ENCODE results near the gene GAD2. TPM values are rescaled to one million over a fixed set of nuclear protein-coding genes. Genes with fewer than 3 reads are reported as not detected.

Gene GAD2
- total and polyA plus RNA-seq, 9 of the 15 experiments (the other 6 are each of a cell fraction or from before 2014, with no cell fraction given), result not detected

GRCh38 chr10:26227786-26228185 is 11.2 kb downstream of the GAD2 start:
- no peak overlapping the region for H3K4me2 ChIP-seq (ENCODE audit: insufficient read depth, low read length)
- WGBS (ENCODE audit: insufficient coverage, low coverage, missing lambda C conversion rate), result 3% methylated on average over 5 of the region's 5 CpGs
- no peaks in the 10 kb centered on the region for H3K9me1 ChIP-seq (ENCODE audit: control insufficient read depth, insufficient read depth, low read length)
- H3K27me3 ChIP-seq (ENCODE audit: control insufficient read depth in 2 of 2, insufficient read depth in 2 of 2, low read length in 2 of 2), result no peaks in the 10 kb centered on the region; a peak in 1 of 5 replicates
- BruUV-seq (replicated peaks), result no TSS peak
- no peak overlapping the region for H3K9ac ChIP-seq (ENCODE audit: insufficient read depth in 1 of 2, low read depth in 2 of 2, low read length in 2 of 2)
- no peaks in the 10 kb centered on the region for H3K79me2 ChIP-seq (ENCODE audit: control insufficient read depth, insufficient read depth, low read length)
- no peak overlapping the region for H3K27ac ChIP-seq (ENCODE audit: extremely low read depth, low read depth, low read length)
- DNase-seq (ENCODE audit: extremely low read depth in 1 of 4, low spot score in 3 of 4) (no peak), FAIRE-seq (no peak), ATAC-seq (no peak)
- CTCF ChIA-PET (ENCODE audit: low intra/inter-chr PET ratio), result no interaction called here
- in situ Hi-C loops (cut with MboI) (no loop called here), intact Hi-C loops (cut with micrococcal nuclease) (no loop called here)
- H3K9me3 ChIP-seq (replicated peaks; ENCODE audit: control insufficient read depth, insufficient read depth, low read depth, low read length), result no peaks in the 10 kb centered on the region
- TF ChIP-seq ZNF695 (CRISPR knock-in tag; IDR thresholded peaks at IDR 0.05), result no peak
- no peak for TF ChIP-seq IFI16 (CRISPR knock-in tag; IDR thresholded peaks at IDR 0.05)
- TF ChIP-seq DNMT1 (IDR thresholded peaks at IDR 0.05), result no peak
- no peak for TF ChIP-seq PYGO2 (tag; IDR thresholded peaks at IDR 0.05)
- TF ChIP-seq CTBP1 (IDR thresholded peaks at IDR 0.05; ENCODE audit: borderline replicate concordance), result no peak
- POLR2A ChIA-PET, result no interaction called here
- no peak overlapping the region for H3K4me3 ChIP-seq
- no peak overlapping the region for H2AFZ ChIP-seq (ENCODE audit: low read depth, low read length)
- no peaks in the 10 kb centered on the region for H3K36me3 ChIP-seq (ENCODE audit: control insufficient read depth, insufficient read depth, low read length)
- H3K4me1 ChIP-seq (replicated peaks in 1 of 2; ENCODE audit: control insufficient read depth in 2 of 2, insufficient read depth in 2 of 2, low read length in 2 of 2), result no peaks in the 10 kb centered on the region
- H4K20me1 ChIP-seq (replicated peaks; ENCODE audit: control insufficient read depth, insufficient read depth, low read length), result no peaks in the 10 kb centered on the region

DNA sequence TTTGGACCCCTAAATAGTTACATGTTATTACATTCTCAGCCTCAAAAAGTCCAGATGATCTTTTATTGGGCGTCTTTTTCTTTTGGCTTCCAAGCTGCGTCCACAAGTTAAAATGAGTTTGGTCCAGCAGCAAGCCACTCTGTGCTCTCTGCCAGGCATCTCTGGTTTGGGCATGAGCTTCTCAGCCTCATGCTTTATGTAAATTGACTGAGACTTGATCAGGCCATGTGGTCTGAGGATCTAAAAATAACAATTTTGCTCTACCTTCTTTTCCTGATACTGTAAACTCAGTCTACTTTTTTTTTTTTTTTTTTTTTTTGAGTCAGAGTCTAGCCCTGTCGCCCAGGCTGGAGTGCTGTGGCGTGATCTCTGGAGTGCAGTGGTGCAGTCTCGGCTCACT is 15.6 kb downstream of the GAD2 start:
- 4% methylated on average over 5 of the region's 5 CpGs for WGBS (ENCODE audit: insufficient coverage, low coverage, missing lambda C conversion rate)
- no peaks in the 10 kb centered on the region for H3K4me1 ChIP-seq (replicated peaks in 1 of 2; ENCODE audit: control insufficient read depth in 2 of 2, insufficient read depth in 2 of 2, low read length in 2 of 2)
- H3K4me2 ChIP-seq (ENCODE audit: insufficient read depth, low read length), result no peak overlapping the region
- POLR2A ChIA-PET, result no interaction called here
- no peak overlapping the region for H3K9ac ChIP-seq (ENCODE audit: insufficient read depth in 1 of 2, low read depth in 2 of 2, low read length in 2 of 2)
- DNase-seq (ENCODE audit: extremely low read depth in 1 of 4, low spot score in 3 of 4) (no peak), ATAC-seq (no peak), FAIRE-seq (no peak)
- no peaks in the 10 kb centered on the region for H4K20me1 ChIP-seq (replicated peaks; ENCODE audit: control insufficient read depth, insufficient read depth, low read length)
- intact Hi-C loops (cut with micrococcal nuclease), result no loop called here
- no peaks in the 10 kb centered on the region for H3K9me3 ChIP-seq (replicated peaks; ENCODE audit: control insufficient read depth, insufficient read depth, low read depth, low read length)
- CTCF ChIA-PET (ENCODE audit: low intra/inter-chr PET ratio), result no interaction called here
- no peaks in the 10 kb centered on the region for H3K36me3 ChIP-seq (ENCODE audit: control insufficient read depth, insufficient read depth, low read length)
- in situ Hi-C loops (cut with MboI), result no loop called here
- no peaks in the 10 kb centered on the region for H3K9me1 ChIP-seq (ENCODE audit: control insufficient read depth, insufficient read depth, low read length)
- H3K27me3 ChIP-seq (ENCODE audit: control insufficient read depth in 2 of 2, insufficient read depth in 2 of 2, low read length in 2 of 2), result no peaks in the 10 kb centered on the region; a peak in 1 of 5 replicates
- H3K27ac ChIP-seq (ENCODE audit: extremely low read depth, low read depth, low read length), result no peak overlapping the region
- no peaks in the 10 kb centered on the region for H3K79me2 ChIP-seq (ENCODE audit: control insufficient read depth, insufficient read depth, low read length)
- no peak overlapping the region for H2AFZ ChIP-seq (ENCODE audit: low read depth, low read length)
- BruUV-seq (replicated peaks), result no TSS peak
- H3K4me3 ChIP-seq, result no peak overlapping the region
- no peak for TF ChIP-seq SIN3A (IDR thresholded peaks at IDR 0.05; ENCODE audit: borderline replicate concordance in 2 of 2, control insufficient read depth in 1 of 2, low read depth in 2 of 2, low read length in 2 of 2)
- no peak for TF ChIP-seq C11orf30 (IDR thresholded peaks at IDR 0.05; ENCODE audit: low read depth)
- TF ChIP-seq NONO (IDR thresholded peaks at IDR 0.05; ENCODE audit: low read depth in 2 of 2, low read length in 1 of 2), result no peak
- TF ChIP-seq, protein P1, sequence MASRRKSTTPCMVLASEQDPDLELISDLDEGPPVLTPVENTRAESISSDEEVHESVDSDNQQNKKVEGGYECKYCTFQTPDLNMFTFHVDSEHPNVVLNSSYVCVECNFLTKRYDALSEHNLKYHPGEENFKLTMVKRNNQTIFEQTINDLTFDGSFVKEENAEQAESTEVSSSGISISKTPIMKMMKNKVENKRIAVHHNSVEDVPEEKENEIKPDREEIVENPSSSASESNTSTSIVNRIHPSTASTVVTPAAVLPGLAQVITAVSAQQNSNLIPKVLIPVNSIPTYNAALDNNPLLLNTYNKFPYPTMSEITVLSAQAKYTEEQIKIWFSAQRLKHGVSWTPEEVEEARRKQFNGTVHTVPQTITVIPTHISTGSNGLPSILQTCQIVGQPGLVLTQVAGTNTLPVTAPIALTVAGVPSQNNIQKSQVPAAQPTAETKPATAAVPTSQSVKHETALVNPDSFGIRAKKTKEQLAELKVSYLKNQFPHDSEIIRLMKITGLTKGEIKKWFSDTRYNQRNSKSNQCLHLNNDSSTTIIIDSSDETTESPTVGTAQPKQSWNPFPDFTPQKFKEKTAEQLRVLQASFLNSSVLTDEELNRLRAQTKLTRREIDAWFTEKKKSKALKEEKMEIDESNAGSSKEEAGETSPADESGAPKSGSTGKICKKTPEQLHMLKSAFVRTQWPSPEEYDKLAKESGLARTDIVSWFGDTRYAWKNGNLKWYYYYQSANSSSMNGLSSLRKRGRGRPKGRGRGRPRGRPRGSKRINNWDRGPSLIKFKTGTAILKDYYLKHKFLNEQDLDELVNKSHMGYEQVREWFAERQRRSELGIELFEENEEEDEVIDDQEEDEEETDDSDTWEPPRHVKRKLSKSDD (conservative IDR thresholded peaks at IDR 0.05; ENCODE audit: low read length), result no peak
- no peak for TF ChIP-seq KLF6 (CRISPR knock-in tag; IDR thresholded peaks at IDR 0.05; ENCODE audit: borderline replicate concordance)
- no peak for TF ChIP-seq TAL1 (IDR thresholded peaks at IDR 0.05)
- TF ChIP-seq IFI16 (CRISPR knock-in tag; IDR thresholded peaks at IDR 0.05), result no peak
- no peak for TF ChIP-seq ARID1B (IDR thresholded peaks at IDR 0.05)
- TF ChIP-seq TCF3 (CRISPR knock-in tag; IDR thresholded peaks at IDR 0.05), result no peak
- TF ChIP-seq ZEB2 (IDR thresholded peaks at IDR 0.05), result no peak

Measured in K562 (cell line).